Naive thymus-derived CD4-positive, alpha-beta T cell (primary cell): ENCODE results near the gene EYS. TPM values are rescaled to one million over a fixed set of nuclear protein-coding genes. Genes with fewer than 3 reads are reported as not detected.

Experiments used
- ATAC-seq: fragments of 150-1000 bp; cut with Tn5 transposase; 2 replicates; pipeline ENCODE4 v1.10.0; 2021; ENCODE audit warnings: mild to moderate bottlenecking, moderate library complexity
- CTCF ChIA-PET: fragments of 350-600 bp; sonication (Branson Sonifier 250); formaldehyde crosslinking; loops from one replicate; lab custom pipeline; 2021; ENCODE audit warnings: antibody characterized with exemption; lab: Charles Lee
- POLR2A ChIA-PET: fragments of 350-600 bp; sonication (Branson Sonifier 250); formaldehyde crosslinking; loops from one replicate; lab custom pipeline; 2021; ENCODE audit warnings: antibody characterized with exemption, inconsistent platforms; lab: Charles Lee
- DNase-seq, 9 donors: peaks; one replicate each; pipeline versions ENCODE4 v3.0.0 to v3.0.0-alpha.2; 2020 to 2022; ENCODE audit warnings: mixed read lengths in 1 of 9
- H3K27ac ChIP-seq: one replicate; pipeline ENCODE4 v1.7.0; 2013; ENCODE audit warnings: mild to moderate bottlenecking, low read depth, low read length, moderate library complexity
- H3K27me3 ChIP-seq, 2 donors: one replicate each; pipeline ENCODE4 v1.7.0; 2013; ENCODE audit warnings: low read length in 2 of 2, mild to moderate bottlenecking in 2 of 2, moderate library complexity in 2 of 2; ENCODE audit not compliant: control insufficient read depth in 2 of 2, insufficient read depth in 2 of 2
- H3K36me3 ChIP-seq, 3 experiments: 1 replicate in 2 of 3; 2 replicates in 1 of 3; pipeline ENCODE4 v1.7.0; 2013; ENCODE audit warnings: low read length in 3 of 3, mild to moderate bottlenecking in 3 of 3, moderate library complexity in 1 of 3; ENCODE audit not compliant: insufficient read depth in 3 of 3, control insufficient read depth in 2 of 3
- H3K4me1 ChIP-seq, 2 donors: one replicate each; pipeline ENCODE4 v1.7.0; 2013; ENCODE audit warnings: low read length in 2 of 2, mild to moderate bottlenecking in 2 of 2, moderate library complexity in 1 of 2; ENCODE audit not compliant: control insufficient read depth in 2 of 2, insufficient read depth in 2 of 2
- H3K4me3 ChIP-seq: 2 replicates; pipeline ENCODE4 v1.7.0; 2013; ENCODE audit warnings: mild to moderate bottlenecking, low read length
- H3K9me3 ChIP-seq, 3 experiments: 1 replicate in 2 of 3; 2 replicates in 1 of 3; pipeline ENCODE4 v1.7.0; 2013; ENCODE audit warnings: low read length in 3 of 3; ENCODE audit not compliant: control insufficient read depth in 2 of 3
- H3K27ac Mint-ChIP-seq, 9 donors: one replicate each; pipeline ENCODE4 v1.8.0; 2020 to 2022; ENCODE audit warnings: mixed read lengths in 9 of 9, mild to moderate bottlenecking in 8 of 9, moderate library complexity in 5 of 9, inconsistent platforms in 2 of 9
- H3K27me3 Mint-ChIP-seq, 5 donors: one replicate each; pipeline ENCODE4 v1.8.0; 2021 to 2022; ENCODE audit warnings: mixed read lengths in 5 of 5, mild to moderate bottlenecking in 1 of 5
- H3K36me3 Mint-ChIP-seq, 5 donors: one replicate each; pipeline ENCODE4 v1.8.0; 2020 to 2022; ENCODE audit warnings: mixed read lengths in 5 of 5, mild to moderate bottlenecking in 3 of 5, inconsistent platforms in 1 of 5
- H3K4me1 Mint-ChIP-seq, 7 donors: one replicate each; pipeline ENCODE4 v1.8.0; 2020 to 2022; ENCODE audit warnings: mixed read lengths in 7 of 7, mild to moderate bottlenecking in 3 of 7, inconsistent platforms in 1 of 7
- H3K4me3 Mint-ChIP-seq, 10 donors: one replicate each; pipeline ENCODE4 v1.8.0; 2020 to 2022; ENCODE audit warnings: mild to moderate bottlenecking in 10 of 10, mixed read lengths in 10 of 10, moderate library complexity in 6 of 10, inconsistent platforms in 2 of 10
- H3K9me3 Mint-ChIP-seq, 11 donors: one replicate each; pipeline ENCODE4 v1.8.0; 2020 to 2022; ENCODE audit warnings: mixed read lengths in 11 of 11, mild to moderate bottlenecking in 4 of 11, inconsistent platforms in 1 of 11, moderate library complexity in 1 of 11
- intact Hi-C, 2 donors: fragments of 100-400 bp; cut with micrococcal nuclease; formaldehyde crosslinking; loops; one replicate each; pipeline ENCODE4 v1.15.1; 2023
- polyA plus RNA-seq, 2 donors: library from polyadenylated mRNA; unstranded; fragments of 300-500 nt; fragmentation: Illumina TruSeq; gene quantifications; one replicate each; pipeline ENCODE4 v1.2.3, GENCODE V29; 2021
- total RNA-seq, 6 experiments: library from RNA in 5 of 6; stranded (reverse) in 5 of 6; gene quantifications; 1 replicate in 5 of 6; 2 replicates in 1 of 6; pipeline ENCODE4 v1.2.3 and lab custom pipeline; 2021 to 2026

The EYS gene
- total and polyA plus RNA-seq, 7 experiments from 2014 or later, result 0.07 to 0.21 (median 0.13) TPM; not detected in 4

- DNase-seq (no peak), ATAC-seq (no peak)
- H3K27me3 Mint-ChIP-seq, result peaks cover 0 to 35% (median 22%) of the 10 kb centered on the region in 5 donors
- peaks cover 0 to 1% (median 0%) of the 10 kb centered on the region in 7 donors for H3K4me1 Mint-ChIP-seq
- peaks cover 0 to 7% (median 0%) of the 10 kb centered on the region in 11 donors for H3K9me3 Mint-ChIP-seq
- Histone ChIP-seq H3K27me3 (no peaks in the 10 kb centered on the region), H3K27ac (no peak overlapping the region), H3K4me3 (no peak overlapping the region), H3K36me3 (no peaks in the 10 kb centered on the region), H3K4me1 (no peaks in the 10 kb centered on the region), H3K9me3 (no peaks in the 10 kb centered on the region)
- no peak overlapping the region for H3K27ac Mint-ChIP-seq
- ChIA-PET CTCF (no interaction called here), POLR2A (no interaction called here)
- no peak overlapping the region for H3K4me3 Mint-ChIP-seq
- no peaks in the 10 kb centered on the region for H3K36me3 Mint-ChIP-seq
- intact Hi-C loops, result no loop called here
Measured at GRCh38 chr6:63787021-63787420, 1920.0 kb downstream of the EYS start.

DNA sequence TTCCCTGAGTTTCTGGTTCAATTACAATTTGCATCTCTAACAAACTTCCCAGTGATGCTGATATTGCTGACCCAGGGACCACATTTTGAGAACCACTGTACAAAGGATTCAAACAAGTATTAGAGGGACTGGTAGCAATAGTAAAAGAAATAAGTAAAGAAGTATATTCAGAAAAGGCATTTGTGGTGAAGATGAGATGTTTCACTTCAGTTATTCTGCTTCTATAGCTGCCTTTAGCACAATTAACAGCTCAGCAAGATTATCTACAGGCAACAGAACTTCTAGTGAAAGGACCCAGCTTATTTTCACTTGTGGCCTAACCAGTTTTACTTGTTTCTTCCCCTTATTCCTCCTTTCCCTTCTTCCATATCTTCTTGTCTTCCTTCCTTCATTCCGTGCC is 1922.0 kb downstream of the EYS start:
- ChIA-PET POLR2A (no interaction called here), CTCF (no interaction called here)
- H3K36me3 Mint-ChIP-seq, result no peaks in the 10 kb centered on the region
- H3K27ac Mint-ChIP-seq, result no peak overlapping the region
- ATAC-seq (no peak), DNase-seq (no peak)
- H3K9me3 Mint-ChIP-seq, result peaks cover 0 to 13% (median 2%) of the 10 kb centered on the region in 11 donors
- no peaks in the 10 kb centered on the region for H3K36me3 ChIP-seq
- no peaks in the 10 kb centered on the region for H3K4me1 ChIP-seq
- intact Hi-C loops, result no loop called here
- H3K9me3 ChIP-seq, result no peaks in the 10 kb centered on the region
- peaks cover 0 to 43% (median 28%) of the 10 kb centered on the region in 5 donors for H3K27me3 Mint-ChIP-seq
- no peaks in the 10 kb centered on the region for H3K27me3 ChIP-seq
- H3K4me1 Mint-ChIP-seq, result peaks cover 0 to 1% (median 0%) of the 10 kb centered on the region in 7 donors
- H3K4me3 Mint-ChIP-seq, result no peak overlapping the region
- no peak overlapping the region for H3K27ac ChIP-seq
- no peak overlapping the region for H3K4me3 ChIP-seq

DNA sequence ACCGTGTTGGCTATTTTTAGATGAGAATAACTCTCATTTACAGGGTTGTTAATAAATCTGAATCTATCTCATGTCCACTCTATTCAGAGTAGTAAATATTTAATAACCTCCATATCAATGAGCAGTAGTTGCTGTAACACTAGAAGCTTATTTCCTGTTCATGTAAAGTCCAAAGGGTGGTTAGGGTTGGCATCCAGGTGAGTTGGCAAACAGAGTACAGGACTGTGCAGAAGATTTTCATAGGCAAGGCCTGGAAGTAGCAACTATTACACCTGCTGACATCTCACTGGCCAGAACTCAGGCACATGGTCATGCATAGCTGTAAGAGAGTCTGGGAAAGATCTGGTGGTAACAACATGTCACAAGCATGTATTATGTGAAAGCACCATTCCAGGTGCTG is 1923.9 kb downstream of the EYS start:
- peaks cover 0 to 50% (median 28%) of the 10 kb centered on the region in 5 donors for H3K27me3 Mint-ChIP-seq
- ATAC-seq (no peak), DNase-seq (no peak)
- intact Hi-C loops, result no loop called here
- POLR2A ChIA-PET, result no interaction called here
- no peaks in the 10 kb centered on the region for H3K27me3 ChIP-seq
- peaks cover 0 to 1% (median 0%) of the 10 kb centered on the region in 7 donors for H3K4me1 Mint-ChIP-seq
- H3K4me1 ChIP-seq, result no peaks in the 10 kb centered on the region
- peaks cover 0 to 13% (median 2%) of the 10 kb centered on the region in 11 donors for H3K9me3 Mint-ChIP-seq
- H3K4me3 ChIP-seq, result no peak overlapping the region
- H3K36me3 ChIP-seq, result no peaks in the 10 kb centered on the region
- H3K27ac Mint-ChIP-seq, result no peak overlapping the region
- H3K9me3 ChIP-seq, result no peaks in the 10 kb centered on the region
- CTCF ChIA-PET, result no interaction called here
- H3K4me3 Mint-ChIP-seq, result no peak overlapping the region
- no peaks in the 10 kb centered on the region for H3K36me3 Mint-ChIP-seq
- H3K27ac ChIP-seq, result no peak overlapping the region

DNA sequence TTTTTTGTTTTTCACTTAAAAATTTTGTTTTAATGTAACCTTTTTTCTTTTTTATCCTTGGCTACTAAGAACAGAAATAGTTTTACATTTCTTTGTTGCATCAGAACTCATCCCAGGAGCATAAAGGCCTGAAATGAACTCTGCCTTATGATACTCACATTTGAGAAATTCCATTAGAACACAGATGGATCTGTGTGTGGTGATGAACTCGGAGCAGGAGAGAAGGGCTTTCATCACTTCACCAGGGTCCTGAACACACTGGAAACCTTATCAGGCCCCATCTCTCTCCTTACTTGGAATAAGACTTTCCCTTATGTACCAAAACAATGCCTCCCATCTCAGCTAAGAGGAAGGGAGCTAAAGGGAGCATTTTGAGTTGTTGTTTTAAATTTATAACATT is 1932.1 kb downstream of the EYS start:
- Histone ChIP-seq H3K27me3 (no peaks in the 10 kb centered on the region), H3K36me3 (no peaks in the 10 kb centered on the region), H3K27ac (no peak overlapping the region), H3K9me3 (no peaks in the 10 kb centered on the region), H3K4me1 (no peaks in the 10 kb centered on the region), H3K4me3 (no peak overlapping the region)
- H3K27ac Mint-ChIP-seq, result no peak overlapping the region
- no peak overlapping the region for H3K4me3 Mint-ChIP-seq
- intact Hi-C loops, result no loop called here
- H3K36me3 Mint-ChIP-seq, result no peaks in the 10 kb centered on the region
- DNase-seq (no peak), ATAC-seq (no peak)
- H3K9me3 Mint-ChIP-seq, result peaks cover 0 to 2% (median 0%) of the 10 kb centered on the region in 11 donors
- ChIA-PET CTCF (no interaction called here), POLR2A (no interaction called here)
- no peaks in the 10 kb centered on the region for H3K4me1 Mint-ChIP-seq
- peaks cover 5 to 39% (median 27%) of the 10 kb centered on the region in 5 donors for H3K27me3 Mint-ChIP-seq

GRCh38 chr6:63773200-63773599 is 1933.8 kb downstream of the EYS start:
- DNase-seq (no peak), ATAC-seq (no peak)
- Mint-ChIP-seq H3K27ac (peak overlapping the region in 1 of 9 donors; percentile 4), H3K9me3 (peaks cover 0 to 10% (median 3%) of the 10 kb centered on the region in 11 donors), H3K4me3 (no peak overlapping the region), H3K27me3 (peaks cover 5 to 39% (median 37%) of the 10 kb centered on the region in 5 donors), H3K36me3 (no peaks in the 10 kb centered on the region), H3K4me1 (no peaks in the 10 kb centered on the region)
- no peaks in the 10 kb centered on the region for H3K27me3 ChIP-seq
- no peaks in the 10 kb centered on the region for H3K4me1 ChIP-seq
- intact Hi-C loops, result no loop called here
- ChIA-PET POLR2A (no interaction called here), CTCF (interaction anchor here (1.0 kb wide), 1 partner anchor 9 kb away, joined by 4 read pairs; no protein-coding TSS in a partner anchor)
- H3K9me3 ChIP-seq, result no peaks in the 10 kb centered on the region
- no peaks in the 10 kb centered on the region for H3K36me3 ChIP-seq
- no peak overlapping the region for H3K4me3 ChIP-seq
- no peak overlapping the region for H3K27ac ChIP-seq

- Mint-ChIP-seq H3K27ac (no peak overlapping the region), H3K36me3 (no peaks in the 10 kb centered on the region), H3K4me1 (no peaks in the 10 kb centered on the region), H3K4me3 (no peak overlapping the region), H3K27me3 (peaks cover 2 to 19% (median 8%) of the 10 kb centered on the region in 5 donors), H3K9me3 (peaks cover 0 to 25% (median 7%) of the 10 kb centered on the region in 11 donors)
- intact Hi-C loops, result loop anchor here in 1 of 2 donors (2.0 to 10.0 kb wide), 2 partner anchors 259 to 701 kb away; no protein-coding TSS in a partner anchor
- Histone ChIP-seq H3K9me3 (no peaks in the 10 kb centered on the region), H3K36me3 (no peaks in the 10 kb centered on the region), H3K4me3 (no peak overlapping the region), H3K27me3 (no peaks in the 10 kb centered on the region), H3K27ac (no peak overlapping the region), H3K4me1 (no peaks in the 10 kb centered on the region)
- no peak for ATAC-seq
- ChIA-PET CTCF (no interaction called here), POLR2A (no interaction called here)
- DNase-seq, result no peak
Measured at GRCh38 chr6:63765828-63766227, 1941.2 kb downstream of the EYS start.
